ENCODE data around the gene UBE4A. TPM values are rescaled to one million over a fixed set of nuclear protein-coding genes. Genes with fewer than 3 reads are reported as not detected.

Gene UBE4A
- total and polyA plus RNA-seq, 2 donors (not counting 1 experiment from before 2014, with no cell fraction given) = 21.8 to 37.0 TPM

- no peak for TF ChIP-seq CTCF (conservative IDR thresholded peaks at IDR 0.05 in 1 of 2, IDR thresholded peaks at IDR 0.05 in 1 of 2; ENCODE audit: low read depth in 1 of 2, low read length in 2 of 2)
- no peak for TF ChIP-seq EZH2 (IDR thresholded peaks at IDR 0.05; ENCODE audit: low read length, missing control alignments)
- Histone ChIP-seq H3K36me3 (ENCODE audit: control insufficient read depth, insufficient read depth, low read length) (no peaks in the 10 kb centered on the region), H4K20me1 (ENCODE audit: control insufficient read depth, extremely low read depth, insufficient read depth, low read length) (no peaks in the 10 kb centered on the region), H3K4me2 (ENCODE audit: extremely low read depth, insufficient read depth, low read length) (no peak overlapping the region), H3K27ac (ENCODE audit: insufficient read depth, low read length) (no peak overlapping the region), H3K4me1 (ENCODE audit: control insufficient read depth, extremely low read depth, insufficient read depth, low read length) (no peaks in the 10 kb centered on the region), H2AFZ (ENCODE audit: low read length) (no peak overlapping the region), H3K9me3 (ENCODE audit: control insufficient read depth, insufficient read depth, low read depth, low read length) (no peaks in the 10 kb centered on the region), H3K27me3 (ENCODE audit: control insufficient read depth, insufficient read depth, low read length) (no peaks in the 10 kb centered on the region), H3K9ac (ENCODE audit: insufficient read depth, low read length) (no peak overlapping the region), H3K79me2 (ENCODE audit: control insufficient read depth, insufficient read depth, low read length) (no peaks in the 10 kb centered on the region), H3K4me3 (replicated peaks in 1 of 4; ENCODE audit: control extremely low read depth in 1 of 4, insufficient read depth in 1 of 4, low read depth in 3 of 4, low read length in 4 of 4) (no peak overlapping the region)
- no peak for DNase-seq (ENCODE audit: low read depth in 2 of 2)
Observed at GRCh38 chr11:118313242-118313641, 46.2 kb upstream of the UBE4A start.

- Histone ChIP-seq H3K79me2 (ENCODE audit: control insufficient read depth, insufficient read depth, low read length) (no peaks in the 10 kb centered on the region), H4K20me1 (ENCODE audit: control insufficient read depth, extremely low read depth, insufficient read depth, low read length) (no peaks in the 10 kb centered on the region), H3K27me3 (ENCODE audit: control insufficient read depth, insufficient read depth, low read length) (no peaks in the 10 kb centered on the region), H3K4me3 (replicated peaks in 1 of 4; ENCODE audit: control extremely low read depth in 1 of 4, insufficient read depth in 1 of 4, low read depth in 3 of 4, low read length in 4 of 4) (no peak overlapping the region), H3K4me2 (ENCODE audit: extremely low read depth, insufficient read depth, low read length) (peak overlapping the region; percentile 23), H2AFZ (ENCODE audit: low read length) (no peak overlapping the region), H3K9ac (ENCODE audit: insufficient read depth, low read length) (no peak overlapping the region), H3K9me3 (ENCODE audit: control insufficient read depth, insufficient read depth, low read depth, low read length) (no peaks in the 10 kb centered on the region), H3K4me1 (ENCODE audit: control insufficient read depth, extremely low read depth, insufficient read depth, low read length) (no peaks in the 10 kb centered on the region), H3K27ac (ENCODE audit: insufficient read depth, low read length) (no peak overlapping the region), H3K36me3 (ENCODE audit: control insufficient read depth, insufficient read depth, low read length) (no peaks in the 10 kb centered on the region)
- no peak for DNase-seq (ENCODE audit: low read depth in 2 of 2)
- TF ChIP-seq CTCF (conservative IDR thresholded peaks at IDR 0.05 in 1 of 2, IDR thresholded peaks at IDR 0.05 in 1 of 2; ENCODE audit: low read depth in 1 of 2, low read length in 2 of 2) (no peak), EZH2 (IDR thresholded peaks at IDR 0.05; ENCODE audit: low read length, missing control alignments) (no peak)
Observed at GRCh38 chr11:118314988-118315411, 44.4 kb upstream of the UBE4A start.

GRCh38 chr11:118318124-118318523, 41.3 kb upstream of the UBE4A start:
- Histone ChIP-seq H3K9ac (ENCODE audit: insufficient read depth, low read length) (no peak overlapping the region), H3K4me1 (ENCODE audit: control insufficient read depth, extremely low read depth, insufficient read depth, low read length) (no peaks in the 10 kb centered on the region), H3K27me3 (ENCODE audit: control insufficient read depth, insufficient read depth, low read length) (no peaks in the 10 kb centered on the region), H3K27ac (ENCODE audit: insufficient read depth, low read length) (no peak overlapping the region), H3K79me2 (ENCODE audit: control insufficient read depth, insufficient read depth, low read length) (no peaks in the 10 kb centered on the region), H2AFZ (ENCODE audit: low read length) (no peak overlapping the region), H3K36me3 (ENCODE audit: control insufficient read depth, insufficient read depth, low read length) (no peaks in the 10 kb centered on the region), H4K20me1 (ENCODE audit: control insufficient read depth, extremely low read depth, insufficient read depth, low read length) (no peaks in the 10 kb centered on the region), H3K4me2 (ENCODE audit: extremely low read depth, insufficient read depth, low read length) (no peak overlapping the region), H3K9me3 (ENCODE audit: control insufficient read depth, insufficient read depth, low read depth, low read length) (no peaks in the 10 kb centered on the region), H3K4me3 (replicated peaks in 1 of 4; ENCODE audit: control extremely low read depth in 1 of 4, insufficient read depth in 1 of 4, low read depth in 3 of 4, low read length in 4 of 4) (no peak overlapping the region)
- DNase-seq (ENCODE audit: low read depth in 2 of 2) = no peak
- no peak for TF ChIP-seq EZH2 (IDR thresholded peaks at IDR 0.05; ENCODE audit: low read length, missing control alignments)
- no peak for TF ChIP-seq CTCF (conservative IDR thresholded peaks at IDR 0.05 in 1 of 2, IDR thresholded peaks at IDR 0.05 in 1 of 2; ENCODE audit: low read depth in 1 of 2, low read length in 2 of 2)

All from fibroblast of lung (primary cell).